ENCODE results near the gene RABGEF1. TPM values are rescaled to one million over a fixed set of nuclear protein-coding genes. Genes with fewer than 3 reads are reported as not detected.
"Not testable (repeated sequence)": the region's sequence is repeated elsewhere in the genome, so short reads cannot be mapped to it uniquely, and the experiment has no call there.

Gene RABGEF1
- total RNA-seq, 1 experiment from 2014 or later = 35.2 TPM

DNA sequence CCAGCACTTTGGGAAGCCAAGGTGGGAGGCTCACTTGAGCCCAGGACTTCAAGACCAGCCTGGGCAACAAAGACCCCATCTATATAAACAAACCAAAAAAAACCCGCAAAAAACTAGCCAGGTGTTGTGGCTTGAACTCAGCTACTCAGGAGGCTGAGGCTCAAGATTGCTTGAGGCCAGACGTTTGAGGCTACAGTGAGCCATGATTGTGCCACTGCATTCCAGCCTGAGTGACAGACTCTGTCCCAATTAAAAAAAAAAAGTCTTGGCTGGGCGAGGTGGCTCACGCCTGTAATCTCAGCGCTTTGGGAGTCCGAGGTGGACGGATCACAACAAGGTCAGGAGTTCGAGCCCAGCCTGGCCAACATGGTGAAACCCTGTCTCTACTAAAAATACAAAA is 11.4 kb downstream of the RABGEF1 start:
- ChIA-PET CTCF (no interaction called here), POLR2A (ENCODE audit: unreplicated experiment) (no interaction called here)
- no peak overlapping the region for H2AFZ ChIP-seq
- no peak for DNase-seq
- H3K79me2 ChIP-seq (ENCODE audit: low read depth) = peaks cover 92% of the 10 kb centered on the region
- H3K9me2 ChIP-seq (ENCODE audit: insufficient read depth) = no peaks in the 10 kb centered on the region
- intact Hi-C loops (cut with micrococcal nuclease; ENCODE audit: unreplicated experiment) = no loop called here
- no peak overlapping the region for H3K4me3 ChIP-seq
- H3K36me3 ChIP-seq (ENCODE audit: low read depth) = no peaks in the 10 kb centered on the region
- no peak overlapping the region for H3K4me2 ChIP-seq
- no peaks in the 10 kb centered on the region for H3K9me3 ChIP-seq (ENCODE audit: insufficient read depth, low read depth)
- no peaks in the 10 kb centered on the region for H3K4me1 ChIP-seq (replicated peaks; ENCODE audit: insufficient read depth)
- H3K27ac ChIP-seq = no peak overlapping the region
- no peaks in the 10 kb centered on the region for H3K27me3 ChIP-seq (ENCODE audit: insufficient read depth, low read depth)
- TF ChIP-seq EZH2 (IDR thresholded peaks at IDR 0.05; ENCODE audit: low read depth) = no peak
- no TSS peak for BruUV-seq (replicated peaks)
- H4K20me1 ChIP-seq (ENCODE audit: insufficient read depth) = peaks cover 52% of the 10 kb centered on the region
- peaks cover 4% of the 10 kb centered on the region; the same call in 1 of the 2 replicates for H3F3A ChIP-seq (ENCODE audit: insufficient read depth, low read depth)

DNA sequence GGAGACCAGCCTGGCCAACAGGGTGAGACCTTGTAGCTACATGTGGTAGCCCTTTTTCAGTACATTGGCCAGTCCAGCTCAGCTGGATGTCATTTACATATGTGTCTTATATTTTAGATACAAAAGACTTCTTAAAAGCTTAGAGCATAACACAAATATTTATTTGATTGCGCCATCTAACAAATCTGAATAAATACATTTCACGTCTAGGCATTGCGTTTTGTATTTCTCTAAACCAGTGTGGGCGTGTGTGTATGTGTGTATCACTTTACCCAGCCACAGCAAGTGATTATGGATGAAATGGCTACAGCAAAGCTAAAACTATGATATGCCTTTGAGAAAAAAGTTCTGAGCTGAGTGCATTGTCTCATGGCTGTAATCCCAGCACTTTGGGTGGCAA is 14.0 kb downstream of the RABGEF1 start:
- Histone ChIP-seq H3K27me3 (ENCODE audit: insufficient read depth, low read depth) (no peaks in the 10 kb centered on the region), H3K9me2 (ENCODE audit: insufficient read depth) (no peaks in the 10 kb centered on the region), H3K4me1 (replicated peaks; ENCODE audit: insufficient read depth) (no peaks in the 10 kb centered on the region), H3K79me2 (ENCODE audit: low read depth) (peaks cover 71% of the 10 kb centered on the region), H3F3A (ENCODE audit: insufficient read depth, low read depth) (no peaks in the 10 kb centered on the region), H2AFZ (no peak overlapping the region), H3K36me3 (ENCODE audit: low read depth) (no peaks in the 10 kb centered on the region), H3K4me2 (no peak overlapping the region), H3K9me3 (ENCODE audit: insufficient read depth, low read depth) (no peaks in the 10 kb centered on the region), H3K27ac (no peak overlapping the region), H4K20me1 (ENCODE audit: insufficient read depth) (peaks cover 43% of the 10 kb centered on the region), H3K4me3 (no peak overlapping the region)
- intact Hi-C loops (cut with micrococcal nuclease; ENCODE audit: unreplicated experiment) = no loop called here
- POLR2A ChIA-PET (ENCODE audit: unreplicated experiment) = interaction anchor here (0.6 kb wide), 1 partner anchor 100 kb away, joined by 5 read pairs; no protein-coding TSS in a partner anchor
- CTCF ChIA-PET = no interaction called here
- no peak for TF ChIP-seq EZH2 (IDR thresholded peaks at IDR 0.05; ENCODE audit: low read depth)
- DNase-seq = no peak
- BruUV-seq (replicated peaks) = no TSS peak

DNA sequence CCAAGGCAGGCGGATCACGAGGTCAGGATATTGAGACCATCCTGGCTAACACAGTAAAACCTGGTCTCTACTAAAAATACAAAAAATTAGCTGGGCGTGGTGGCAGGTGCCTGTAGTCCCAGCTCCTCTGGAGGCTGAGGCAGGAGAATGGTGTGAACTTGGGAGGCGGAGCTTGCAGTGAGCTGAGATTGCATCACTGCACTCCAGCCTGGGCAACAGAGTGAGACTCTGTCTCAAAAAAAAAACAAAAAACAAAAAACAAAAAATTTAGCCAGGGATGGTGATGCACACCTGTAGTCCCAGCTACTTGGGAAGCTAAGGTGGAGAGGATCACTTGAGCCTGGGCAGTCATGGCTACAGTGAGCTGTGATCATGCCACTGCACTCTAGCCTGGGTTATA is 14.5 kb downstream of the RABGEF1 start:
- intact Hi-C loops (cut with micrococcal nuclease; ENCODE audit: unreplicated experiment); H3K9me3 ChIP-seq (ENCODE audit: insufficient read depth, low read depth); H3K4me2 ChIP-seq; BruUV-seq (replicated peaks); H3K4me1 ChIP-seq (replicated peaks; ENCODE audit: insufficient read depth); DNase-seq; H3K27me3 ChIP-seq (ENCODE audit: insufficient read depth, low read depth); H2AFZ ChIP-seq; H3K9me2 ChIP-seq (ENCODE audit: insufficient read depth); H3K27ac ChIP-seq; H3K36me3 ChIP-seq (ENCODE audit: low read depth); H3F3A ChIP-seq (ENCODE audit: insufficient read depth, low read depth); H3K4me3 ChIP-seq: not testable (repeated sequence)
- POLR2A ChIA-PET (ENCODE audit: unreplicated experiment) = interaction anchor here (0.6 kb wide), 1 partner anchor 100 kb away, joined by 5 read pairs; no protein-coding TSS in a partner anchor
- Histone ChIP-seq H4K20me1 (ENCODE audit: insufficient read depth) (peaks cover 43% of the 10 kb centered on the region), H3K79me2 (ENCODE audit: low read depth) (peaks cover 66% of the 10 kb centered on the region)
- CTCF ChIA-PET = interaction anchor here (0.6 kb wide), 1 partner anchor 695 kb away, joined by 3 read pairs; no protein-coding TSS in a partner anchor

DNA sequence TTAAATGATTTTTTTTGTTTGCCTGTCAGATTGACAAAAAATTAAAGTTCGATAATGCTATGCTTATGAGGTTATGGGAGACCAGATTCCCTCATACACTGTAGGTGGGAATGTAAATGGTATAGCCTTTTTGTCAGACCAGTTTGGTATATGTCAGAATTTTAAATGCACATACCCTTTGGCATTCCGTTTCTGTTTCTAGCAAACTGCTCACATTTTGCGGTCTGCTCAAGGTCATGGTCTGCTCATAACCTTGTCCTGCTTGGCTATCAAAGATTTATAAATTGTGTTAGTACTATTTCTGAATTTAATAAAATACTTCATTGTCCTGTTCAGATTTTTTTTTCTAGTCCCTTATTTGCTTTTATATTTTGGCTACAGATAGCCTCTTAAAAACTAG is 15.7 kb downstream of the RABGEF1 start:
- CTCF ChIA-PET; BruUV-seq (replicated peaks); H3K36me3 ChIP-seq (ENCODE audit: low read depth): not testable (repeated sequence)

DNA sequence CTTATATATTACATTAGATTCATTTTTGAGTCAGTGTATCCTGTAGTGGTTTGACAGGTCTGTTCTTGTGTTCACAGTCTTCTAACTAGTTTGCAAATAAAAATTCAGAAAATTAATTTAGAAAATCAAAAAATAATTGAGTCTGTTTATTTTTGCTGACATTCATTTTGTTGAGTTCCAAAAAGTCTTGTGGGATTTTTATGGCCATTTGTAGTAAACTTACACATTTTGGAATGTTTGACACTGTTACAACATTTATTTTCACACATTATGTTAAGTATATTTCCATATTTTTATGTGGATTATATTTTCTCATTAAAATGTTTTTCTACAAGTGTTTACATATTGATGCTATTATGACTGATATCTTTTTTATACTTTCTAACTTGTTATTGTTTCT is 16.4 kb downstream of the RABGEF1 start:
- H3K27me3 ChIP-seq (ENCODE audit: insufficient read depth, low read depth) = no peaks in the 10 kb centered on the region
- H3K27ac ChIP-seq = no peak overlapping the region
- no peaks in the 10 kb centered on the region for H3F3A ChIP-seq (ENCODE audit: insufficient read depth, low read depth)
- ChIA-PET POLR2A (ENCODE audit: unreplicated experiment) (no interaction called here), CTCF (no interaction called here)
- no peak overlapping the region for H2AFZ ChIP-seq
- peaks cover 53% of the 10 kb centered on the region for H3K79me2 ChIP-seq (ENCODE audit: low read depth)
- no peaks in the 10 kb centered on the region for H3K9me3 ChIP-seq (ENCODE audit: insufficient read depth, low read depth)
- H3K9me2 ChIP-seq (ENCODE audit: insufficient read depth) = no peaks in the 10 kb centered on the region
- intact Hi-C loops (cut with micrococcal nuclease; ENCODE audit: unreplicated experiment) = no loop called here
- TF ChIP-seq, protein P1, sequence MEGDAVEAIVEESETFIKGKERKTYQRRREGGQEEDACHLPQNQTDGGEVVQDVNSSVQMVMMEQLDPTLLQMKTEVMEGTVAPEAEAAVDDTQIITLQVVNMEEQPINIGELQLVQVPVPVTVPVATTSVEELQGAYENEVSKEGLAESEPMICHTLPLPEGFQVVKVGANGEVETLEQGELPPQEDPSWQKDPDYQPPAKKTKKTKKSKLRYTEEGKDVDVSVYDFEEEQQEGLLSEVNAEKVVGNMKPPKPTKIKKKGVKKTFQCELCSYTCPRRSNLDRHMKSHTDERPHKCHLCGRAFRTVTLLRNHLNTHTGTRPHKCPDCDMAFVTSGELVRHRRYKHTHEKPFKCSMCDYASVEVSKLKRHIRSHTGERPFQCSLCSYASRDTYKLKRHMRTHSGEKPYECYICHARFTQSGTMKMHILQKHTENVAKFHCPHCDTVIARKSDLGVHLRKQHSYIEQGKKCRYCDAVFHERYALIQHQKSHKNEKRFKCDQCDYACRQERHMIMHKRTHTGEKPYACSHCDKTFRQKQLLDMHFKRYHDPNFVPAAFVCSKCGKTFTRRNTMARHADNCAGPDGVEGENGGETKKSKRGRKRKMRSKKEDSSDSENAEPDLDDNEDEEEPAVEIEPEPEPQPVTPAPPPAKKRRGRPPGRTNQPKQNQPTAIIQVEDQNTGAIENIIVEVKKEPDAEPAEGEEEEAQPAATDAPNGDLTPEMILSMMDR (conservative IDR thresholded peaks at IDR 0.05) = no peak
- no peak for TF ChIP-seq EZH2 (IDR thresholded peaks at IDR 0.05; ENCODE audit: low read depth)
- no peaks in the 10 kb centered on the region for H3K4me1 ChIP-seq (replicated peaks; ENCODE audit: insufficient read depth)
- H3K36me3 ChIP-seq (ENCODE audit: low read depth) = no peaks in the 10 kb centered on the region
- H4K20me1 ChIP-seq (ENCODE audit: insufficient read depth) = peaks cover 29% of the 10 kb centered on the region
- H3K4me3 ChIP-seq = no peak overlapping the region
- no peak for DNase-seq
- no TSS peak for BruUV-seq (replicated peaks)
- no peak overlapping the region for H3K4me2 ChIP-seq

More for the DNA sequence above, 15.7 kb downstream of the RABGEF1 start:
- H3K9me3 ChIP-seq (ENCODE audit: insufficient read depth, low read depth); H3F3A ChIP-seq (ENCODE audit: insufficient read depth, low read depth); H3K27ac ChIP-seq; H2AFZ ChIP-seq; H3K4me1 ChIP-seq (replicated peaks; ENCODE audit: insufficient read depth); H3K4me2 ChIP-seq; H3K9me2 ChIP-seq (ENCODE audit: insufficient read depth); intact Hi-C loops (cut with micrococcal nuclease; ENCODE audit: unreplicated experiment); H3K4me3 ChIP-seq; H3K27me3 ChIP-seq (ENCODE audit: insufficient read depth, low read depth); DNase-seq; POLR2A ChIA-PET (ENCODE audit: unreplicated experiment): not testable (repeated sequence)
- H3K79me2 ChIP-seq (ENCODE audit: low read depth) = peaks cover 60% of the 10 kb centered on the region
- peaks cover 36% of the 10 kb centered on the region for H4K20me1 ChIP-seq (ENCODE audit: insufficient read depth)

Data from PC-9 (cell line).